Measurements from ENCODE around the gene STARD13.

DNA sequence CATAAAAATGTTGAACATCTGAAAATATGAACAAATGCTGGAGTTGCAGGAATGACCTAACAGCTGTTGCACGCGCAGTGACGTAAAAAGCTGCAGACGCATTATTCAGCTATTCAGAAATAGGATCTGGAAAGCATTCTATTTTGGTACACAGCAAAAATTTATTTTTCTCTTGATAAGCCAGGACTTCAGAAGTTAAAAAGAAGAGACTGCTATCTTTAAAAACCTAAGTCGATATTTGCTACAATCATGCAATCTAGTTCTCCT lies 36.9 kb upstream of the STARD13 start:
- TF ChIP-seq CTCF (IDR thresholded peaks at IDR 0.05) (no peak), POLR2A (IDR thresholded peaks at IDR 0.05) (no peak)
